Immature natural killer cell (primary cell): Measurements from ENCODE around the gene PPP1R9B. TPM values are rescaled to one million over a fixed set of nuclear protein-coding genes. Genes with fewer than 3 reads are reported as not detected.

Experiments used
- DNase-seq, 3 donors: peaks; one replicate each; pipeline ENCODE4 v3.0.0; 2022; ENCODE audit warnings: mixed read lengths in 1 of 3
- H3K27ac Mint-ChIP-seq, 6 donors: one replicate each; pipeline ENCODE4 v1.8.0; 2020; ENCODE audit warnings: mixed read lengths in 6 of 6, mild to moderate bottlenecking in 5 of 6, inconsistent platforms in 4 of 6, moderate library complexity in 3 of 6
- H3K27me3 Mint-ChIP-seq, 3 donors: one replicate each; pipeline ENCODE4 v1.8.0; 2020 to 2021; ENCODE audit warnings: low read depth in 3 of 3, mild to moderate bottlenecking in 3 of 3, mixed read lengths in 3 of 3, moderate library complexity in 3 of 3, inconsistent platforms in 1 of 3
- H3K36me3 Mint-ChIP-seq, 3 donors: one replicate each; pipeline ENCODE4 v1.8.0; 2020; ENCODE audit warnings: mixed read lengths in 3 of 3, inconsistent platforms in 2 of 3, mild to moderate bottlenecking in 2 of 3
- H3K4me1 Mint-ChIP-seq, 2 donors: one replicate each; pipeline ENCODE4 v1.8.0; 2020; ENCODE audit warnings: inconsistent platforms in 2 of 2, mild to moderate bottlenecking in 2 of 2, mixed read lengths in 2 of 2, moderate library complexity in 1 of 2
- H3K4me3 Mint-ChIP-seq, 5 donors: one replicate each; pipeline ENCODE4 v1.8.0; 2020; ENCODE audit warnings: mild to moderate bottlenecking in 5 of 5, mixed read lengths in 5 of 5, inconsistent platforms in 3 of 5, moderate library complexity in 3 of 5
- H3K9me3 Mint-ChIP-seq, 6 donors: one replicate each; pipeline ENCODE4 v1.8.0; 2020; ENCODE audit warnings: mild to moderate bottlenecking in 6 of 6, mixed read lengths in 6 of 6, inconsistent platforms in 4 of 6, moderate library complexity in 3 of 6
- polyA plus RNA-seq, 3 donors: library from polyadenylated mRNA; unstranded; fragments of 300-500 nt; fragmentation: Illumina TruSeq; gene quantifications; one replicate each; pipeline ENCODE4 v1.2.3, GENCODE V29; 2021

Gene PPP1R9B
- polyA plus RNA-seq, 3 donors from 2014 or later, result 0.25 to 2.0 (median 0.66) TPM

DNA sequence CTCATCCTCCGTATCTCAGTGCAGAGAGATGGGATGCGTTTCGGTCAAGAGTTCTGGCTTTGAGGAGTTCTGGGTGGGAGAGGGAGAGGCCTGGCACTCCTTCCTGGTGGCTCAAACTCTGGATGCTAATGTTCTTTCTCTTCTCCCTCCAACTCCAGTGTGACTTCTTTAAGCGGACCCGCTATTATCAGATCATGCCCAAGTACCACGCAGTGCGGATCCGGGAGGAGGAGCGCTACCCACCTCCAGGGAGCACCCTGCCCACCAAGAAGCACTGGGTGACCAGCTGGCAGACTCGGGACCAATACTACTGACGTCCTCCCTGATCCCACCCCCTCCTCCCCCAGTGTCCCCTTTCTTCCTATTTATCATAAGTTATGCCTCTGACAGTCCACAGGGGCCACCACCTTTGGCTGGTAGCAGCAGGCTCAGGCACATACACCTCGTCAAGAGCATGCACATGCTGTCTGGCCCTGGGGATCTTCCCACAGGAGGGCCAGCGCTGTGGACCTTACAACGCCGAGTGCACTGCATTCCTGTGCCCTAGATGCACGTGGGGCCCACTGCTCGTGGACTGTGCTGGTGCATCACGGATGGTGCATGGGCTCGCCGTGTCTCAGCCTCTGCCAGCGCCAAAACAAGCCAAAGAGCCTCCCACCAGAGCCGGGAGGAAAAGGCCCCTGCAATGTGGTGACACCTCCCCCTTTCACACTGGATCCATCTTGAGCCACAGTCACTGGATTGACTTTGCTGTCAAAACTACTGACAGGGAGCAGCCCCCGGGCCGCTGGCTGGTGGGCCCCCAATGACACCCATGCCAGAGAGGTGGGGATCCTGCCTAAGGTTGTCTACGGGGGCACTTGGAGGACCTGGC lies 61.3 kb downstream of the PPP1R9B start:
- Mint-ChIP-seq H3K4me3 (no peak overlapping the region), H3K36me3 (no peaks in the 10 kb centered on the region), H3K4me1 (peaks cover 0 to 12% of the 10 kb centered on the region in 2 donors), H3K9me3 (no peaks in the 10 kb centered on the region), H3K27me3 (peaks cover 0 to 4% (median 2%) of the 10 kb centered on the region in 3 donors), H3K27ac (no peak overlapping the region)
- no peak for DNase-seq

GRCh38 chr17:50087912-50088405 lies 62.5 kb downstream of the PPP1R9B start:
- DNase-seq, result no peak
- no peaks in the 10 kb centered on the region for H3K9me3 Mint-ChIP-seq
- no peaks in the 10 kb centered on the region for H3K4me1 Mint-ChIP-seq
- H3K4me3 Mint-ChIP-seq, result no peak overlapping the region
- no peak overlapping the region for H3K27ac Mint-ChIP-seq
- peaks cover 0 to 2% (median 2%) of the 10 kb centered on the region in 3 donors for H3K27me3 Mint-ChIP-seq
- no peaks in the 10 kb centered on the region for H3K36me3 Mint-ChIP-seq

DNA sequence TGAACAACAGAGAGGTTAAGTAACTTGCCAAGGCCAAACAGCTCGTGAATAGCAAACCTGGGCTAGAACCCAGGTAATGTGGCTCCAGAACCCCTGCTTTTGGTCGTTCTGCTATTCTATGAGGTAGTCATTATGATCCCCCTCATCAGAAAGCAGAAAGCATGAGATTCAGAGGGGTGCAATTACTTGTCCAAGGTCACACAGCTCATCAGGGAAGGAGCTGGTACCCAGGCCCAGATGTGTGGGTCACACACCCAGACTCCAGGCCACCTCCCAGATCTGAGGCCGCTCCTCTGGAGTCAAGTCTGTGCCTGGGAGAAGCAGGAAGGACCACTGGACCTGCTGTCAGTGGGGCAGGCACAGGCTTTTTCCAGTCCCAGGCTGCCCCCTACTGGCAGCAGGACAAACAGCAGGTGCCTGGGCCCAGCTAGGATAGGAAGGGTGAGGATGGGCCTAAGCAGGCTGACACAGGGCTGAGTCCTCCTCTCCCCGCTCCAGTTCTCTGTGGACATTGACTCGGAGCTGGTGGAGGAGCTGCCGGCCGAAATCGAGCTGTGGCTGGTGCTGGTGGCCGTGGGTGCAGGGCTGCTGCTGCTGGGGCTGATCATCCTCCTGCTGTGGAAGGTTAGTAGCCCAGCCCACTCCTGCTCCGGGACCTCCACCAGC lies 63.1 kb downstream of the PPP1R9B start:
- Mint-ChIP-seq H3K27ac (no peak overlapping the region), H3K27me3 (peaks cover under 1 to 2% (median 2%) of the 10 kb centered on the region in 3 donors)

More for the DNA sequence above, 63.1 kb downstream of the PPP1R9B start:
- no peak overlapping the region for H3K4me3 Mint-ChIP-seq
- H3K4me1 Mint-ChIP-seq, result no peaks in the 10 kb centered on the region
- DNase-seq, result peak; percentile 63 to 71 (median 66)
- no peaks in the 10 kb centered on the region for H3K36me3 Mint-ChIP-seq
- no peaks in the 10 kb centered on the region for H3K9me3 Mint-ChIP-seq

Other genes with a start within 250 kb of the PPP1R9B start
- gene DLX4, start 181.5 kb downstream of the PPP1R9B start, polyA plus RNA-seq, result under 1 TPM in 2 of 3 donors, not detected in 1; 0.19 to 0.32 TPM
- gene DLX3, start 155.5 kb downstream of the PPP1R9B start, polyA plus RNA-seq, result not detected
- 1 to 10 TPM in 1 of 3 donors, under 1 TPM in 1, not detected in 1; 0.54 to 1.1 TPM for gene ITGA3, start 94.6 kb downstream of the PPP1R9B start, polyA plus RNA-seq
- gene PDK2, start 55.3 kb downstream of the PPP1R9B start, polyA plus RNA-seq, result 10 to 100 TPM; 36.5 to 54.5 (median 43.8) TPM
- 1 to 10 TPM in 1 of 3 donors, not detected in 2; 1.2 TPM for gene SAMD14, start 20.5 kb downstream of the PPP1R9B start, polyA plus RNA-seq
- gene SGCA, start 15.3 kb upstream of the PPP1R9B start, polyA plus RNA-seq, result not detected
- not detected for gene COL1A1, start 51.0 kb upstream of the PPP1R9B start, polyA plus RNA-seq
- gene TMEM92, start 123.8 kb upstream of the PPP1R9B start, polyA plus RNA-seq, result not detected
- 10 to 100 TPM in 1 of 3 donors, 1 to 10 TPM in 2; 6.8 to 17.4 (median 7.1) TPM for gene XYLT2, start 195.4 kb upstream of the PPP1R9B start, polyA plus RNA-seq
- 10 to 100 TPM; 47.8 to 69.1 (median 49.4) TPM for gene MRPL27, start 222.5 kb upstream of the PPP1R9B start, polyA plus RNA-seq
- gene EME1, start 222.6 kb upstream of the PPP1R9B start, polyA plus RNA-seq, result under 1 TPM in 2 of 3 donors, not detected in 1; 0.47 to 0.85 TPM
- 10 to 100 TPM; 16.8 to 30.3 (median 23.9) TPM for gene LRRC59, start 246.8 kb upstream of the PPP1R9B start, polyA plus RNA-seq